Adrenal gland (tissue), 12 donors: ENCODE results near the gene ECT2. TPM values are rescaled to one million over a fixed set of nuclear protein-coding genes. Genes with fewer than 3 reads are reported as not detected.

Source experiments
- DNase-seq, 7 donors: peaks; one replicate each; pipeline ENCODE4 v3.0.0-alpha.2; 2019 to 2020
- H3K27ac ChIP-seq, 5 donors: fragments of 200-600 bp; sonication (generic) in 4 of 5; 1 replicate in 3 of 5; 2 replicates in 2 of 5; pipeline versions ENCODE4 v1.5.1 to v1.8.0; 2016 to 2020; ENCODE audit warnings: mild to moderate bottlenecking in 1 of 5
- H3K27me3 ChIP-seq: fragments of 200-600 bp; 2 replicates; pipeline ENCODE4 v1.8.0; 2021
- H3K36me3 ChIP-seq, 2 donors: fragments of 200-600 bp; replicated peaks in 1 of 2; 1 replicate in 1 of 2; 2 replicates in 1 of 2; pipeline versions ENCODE4 v1.5.1 to v1.8.0; 2018 to 2022
- H3K4me1 ChIP-seq, 2 donors: fragments of 200-600 bp; replicated peaks in 1 of 2; 1 replicate in 1 of 2; 2 replicates in 1 of 2; pipeline versions ENCODE4 v1.5.1 to v1.8.0; 2018 to 2021
- H3K4me3 ChIP-seq, 4 donors: fragments of 200-600 bp; sonication (generic) in 3 of 4; one replicate each; pipeline ENCODE4 v1.5.1; 2016 to 2018
- H3K9me3 ChIP-seq, 3 donors: fragments of 200-600 bp; sonication (generic) in 1 of 3; replicated peaks in 1 of 3; 1 replicate in 2 of 3; 2 replicates in 1 of 3; pipeline versions ENCODE4 v1.5.1 to v1.8.0; 2016 to 2021
- CTCF ChIP-seq, 6 experiments: fragments of 450-650 bp in 4 of 6; fragments of 200-600 bp in 2 of 6; sonication (generic) in 1 of 6; IDR thresholded peaks; 1 replicate in 5 of 6; 2 replicates in 1 of 6; pipeline versions ENCODE4 v1.5.1 to v1.8.0; 2016 to 2021; ENCODE audit warnings: antibody characterized with exemption in 6 of 6, mild to moderate bottlenecking in 2 of 6, moderate library complexity in 1 of 6
- POLR2A ChIP-seq, 2 donors: fragments of 450-650 bp; IDR thresholded peaks; one replicate each; pipeline ENCODE4 v1.6.1; 2017; ENCODE audit warnings: antibody characterized with exemption in 2 of 2, mild to moderate bottlenecking in 2 of 2, moderate library complexity in 1 of 2
- WGBS, 4 donors: extraction: QIAGEN DNeasy Blood & Tissue Kit in 2 of 4; methylation state at CpG; one replicate each; pipeline versions ENCODE4 v1.1.5 to v1.1.7; 2013 to 2017; 5-methylcytosine and 5-hydroxymethylcytosine counted together
- intact Hi-C, 2 donors: fragments of 100-400 bp; cut with DNase I; formaldehyde crosslinking; loops; one replicate each; pipeline versions ENCODE4 v1.14.1 to v1.15.0; 2022 to 2023
- polyA plus RNA-seq, 3 donors: library from polyadenylated mRNA; stranded (reverse); fragments of 200-250 nt in 2 of 3; fragments of 350-450 nt in 1 of 3; fragmentation: Illumina TruSeq in 1 of 3; extraction: RNeasy Lipid Tissue Mini Kit (QIAGEN cat#74804) in 1 of 3; gene quantifications; one replicate each; pipeline ENCODE4 v1.2.3, GENCODE V29; 2013 to 2014
- total RNA-seq, 9 donors: library from RNA; depleted of rRNA in 4 of 9; stranded (reverse); fragments of >200 nt in 4 of 9; fragments of 120-200 nt in 1 of 9; fragmentation: NEBNext Ultra II Directional in 1 of 9; extraction: Animal tissue kit (Norgen Biotek cat#: 25700) in 1 of 9; gene quantifications; one replicate each; pipeline versions ENCODE4 v1.1.0 to v1.2.4, GENCODE V29; 2013 to 2023
- donor health status: healthy with polysubstance abuse.
- donor health status: Bipolar disorder and iron deficiency.
- donor health status: DM: yes; HTN: yes; CAD: no.
- donor health status: DM: no; HTN: no; CAD: no.
- donor health status: DM: no; HTN: no; CAD: no.
- donor health status: DM: yes; HTN: yes; CAD: no.

ECT2 gene
- total and polyA plus RNA-seq, 12 donors: 1.4 to 19.7 (median 6.5) TPM

GRCh38 chr3:172844428-172844827 lies 93.9 kb downstream of the ECT2 start:
- H3K4me1 ChIP-seq: no peaks in the 10 kb centered on the region
- no peak for DNase-seq
- TF ChIP-seq CTCF (IDR thresholded peaks at IDR 0.05) (no peak), POLR2A (IDR thresholded peaks at IDR 0.05) (no peak)
- H3K4me3 ChIP-seq: no peak overlapping the region
- intact Hi-C loops: no loop called here
- no peaks in the 10 kb centered on the region for H3K9me3 ChIP-seq
- H3K27me3 ChIP-seq: no peaks in the 10 kb centered on the region
- H3K27ac ChIP-seq: no peak overlapping the region
- no peaks in the 10 kb centered on the region for H3K36me3 ChIP-seq
- WGBS, 4 donors: 65 to 77% (median 70%) methylated on average over 4 of the region's 4 CpGs

GRCh38 chr3:172846103-172846561 lies 95.6 kb downstream of the ECT2 start:
- H3K27ac ChIP-seq: no peak overlapping the region
- H3K9me3 ChIP-seq: no peaks in the 10 kb centered on the region
- H3K27me3 ChIP-seq: no peaks in the 10 kb centered on the region
- no peak for TF ChIP-seq POLR2A (IDR thresholded peaks at IDR 0.05)
- DNase-seq: no peak
- no peaks in the 10 kb centered on the region for H3K4me1 ChIP-seq
- intact Hi-C loops: no loop called here
- no peaks in the 10 kb centered on the region for H3K36me3 ChIP-seq
- 65 to 77% (median 71%) methylated on average over 4 of the region's 4 CpGs for WGBS, 4 donors
- H3K4me3 ChIP-seq: no peak overlapping the region

- Histone ChIP-seq H3K4me3 (no peak overlapping the region), H3K36me3 (no peaks in the 10 kb centered on the region), H3K9me3 (no peaks in the 10 kb centered on the region), H3K4me1 (no peaks in the 10 kb centered on the region), H3K27me3 (no peaks in the 10 kb centered on the region), H3K27ac (no peak overlapping the region)
- no peak for TF ChIP-seq CTCF (IDR thresholded peaks at IDR 0.05)
- 59 to 69% (median 63%) methylated on average over 2 of the region's 2 CpGs for WGBS, 4 donors
- DNase-seq: no peak
- intact Hi-C loops: no loop called here
Observed at GRCh38 chr3:172846706-172847105, 96.2 kb downstream of the ECT2 start.

- no peaks in the 10 kb centered on the region for H3K4me1 ChIP-seq
- H3K9me3 ChIP-seq: no peaks in the 10 kb centered on the region
- intact Hi-C loops: no loop called here
- H3K27ac ChIP-seq: no peak overlapping the region
- TF ChIP-seq CTCF (IDR thresholded peaks at IDR 0.05) (no peak), POLR2A (IDR thresholded peaks at IDR 0.05) (no peak)
- no peak overlapping the region for H3K4me3 ChIP-seq
- no peak for DNase-seq
- no peaks in the 10 kb centered on the region for H3K36me3 ChIP-seq
- no peaks in the 10 kb centered on the region for H3K27me3 ChIP-seq
Observed at GRCh38 chr3:172847292-172847691, 96.8 kb downstream of the ECT2 start.

GRCh38 chr3:172848910-172849309 lies 98.4 kb downstream of the ECT2 start:
- Histone ChIP-seq H3K4me3 (no peak overlapping the region), H3K27ac (no peak overlapping the region), H3K4me1 (no peaks in the 10 kb centered on the region), H3K9me3 (no peaks in the 10 kb centered on the region), H3K36me3 (no peaks in the 10 kb centered on the region), H3K27me3 (no peaks in the 10 kb centered on the region)
- DNase-seq: no peak
- intact Hi-C loops: no loop called here
- no peak for TF ChIP-seq CTCF (IDR thresholded peaks at IDR 0.05)
- no peak for TF ChIP-seq POLR2A (IDR thresholded peaks at IDR 0.05)
- whole genome bisulfite sequencing, 4 donors: 23 to 54% (median 41%) methylated on average over 1 of the region's 1 CpG
